Activated T-cell treated with anti-CD3 and anti-CD28 coated beads for 1 hour (primary cell): ENCODE measurements around the gene GOLGA8B.
"Not testable (repeated sequence)": the region's sequence is repeated elsewhere in the genome, so short reads cannot be mapped to it uniquely, and the experiment has no call there.

ENCODE experiments used
- DNase-seq: peaks from one replicate; pipeline ENCODE4 v3.0.0-alpha.2; 2020; ENCODE audit warnings: low read depth

Gene GOLGA8B

DNA sequence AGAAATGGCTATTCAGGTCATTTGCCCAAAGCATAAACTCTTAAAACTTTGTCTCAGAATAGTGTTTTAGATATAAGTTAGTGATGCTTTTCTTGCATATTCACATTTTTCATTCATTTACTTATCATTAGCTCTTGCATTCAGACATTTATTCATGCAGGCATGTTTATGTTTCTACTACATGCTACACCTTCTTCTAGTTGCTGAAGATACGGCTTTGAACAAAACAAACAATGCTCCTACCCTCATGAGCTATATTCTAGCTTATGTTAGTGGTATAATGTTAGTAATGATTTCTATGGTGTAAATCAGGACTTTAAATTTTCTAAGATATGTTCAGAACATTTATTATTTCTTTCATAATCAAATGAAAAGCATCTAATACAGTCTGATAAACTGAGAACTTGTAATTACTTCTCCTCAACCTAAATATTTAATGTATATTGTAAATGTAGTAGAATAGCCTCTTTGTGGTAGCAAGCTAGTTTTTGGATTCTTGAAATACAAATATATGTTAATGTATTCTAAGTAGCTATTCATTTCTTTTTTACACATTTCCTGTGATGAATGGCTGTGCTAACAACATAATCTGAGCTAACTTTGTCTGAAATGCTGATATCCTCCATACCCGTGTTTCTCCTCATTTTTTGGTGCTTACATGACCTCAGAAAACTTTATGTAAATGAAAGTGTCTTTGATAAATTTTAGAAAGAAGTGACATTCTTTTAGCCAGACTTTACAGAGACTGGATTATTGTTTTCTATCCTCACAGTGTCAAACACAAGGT, 15.5 kb upstream of the GOLGA8B start:
- DNase-seq = no peak

GRCh38 chr15:34597316-34597715, 13.9 kb upstream of the GOLGA8B start:
- DNase-seq = no peak

DNA sequence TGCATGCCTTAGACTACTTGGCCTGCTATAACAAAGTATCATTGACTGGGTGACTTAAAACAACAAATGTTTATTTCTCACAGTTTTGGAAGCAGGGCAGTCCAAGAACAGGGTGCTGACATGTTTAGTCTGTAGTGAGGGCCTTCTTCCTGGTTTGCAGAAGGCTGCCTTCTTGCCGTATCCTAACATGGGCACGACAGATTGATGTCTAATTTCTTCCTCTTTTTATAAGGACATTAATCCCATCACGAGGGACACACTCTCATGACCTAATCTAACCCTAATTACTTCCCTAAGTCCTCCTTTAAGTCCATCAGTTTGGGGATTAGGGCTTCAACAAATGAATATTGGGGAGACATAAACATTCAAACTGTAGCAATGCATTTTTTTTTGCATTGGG, 10.9 kb upstream of the GOLGA8B start:
- no peak for DNase-seq

DNA sequence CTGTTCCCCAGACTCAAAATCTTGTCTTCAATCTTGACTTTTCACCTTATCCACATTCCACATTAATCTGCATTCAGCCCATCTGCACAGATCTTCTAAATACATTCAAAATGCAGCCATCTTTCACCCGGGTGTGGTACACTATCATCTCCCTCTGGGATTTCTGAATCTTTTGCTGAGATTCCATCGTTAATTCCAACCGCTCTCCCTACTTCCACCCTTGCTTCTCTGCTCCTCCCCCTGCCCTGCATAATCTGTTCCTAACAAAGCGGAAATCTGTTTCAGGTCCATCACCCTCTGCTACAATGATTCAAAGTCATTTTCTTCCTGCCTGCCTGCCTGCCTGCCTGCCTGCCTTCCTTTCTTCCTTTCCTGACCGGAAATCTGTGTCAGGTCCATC, 7.9 kb upstream of the GOLGA8B start:
- DNase-seq = no peak

DNA sequence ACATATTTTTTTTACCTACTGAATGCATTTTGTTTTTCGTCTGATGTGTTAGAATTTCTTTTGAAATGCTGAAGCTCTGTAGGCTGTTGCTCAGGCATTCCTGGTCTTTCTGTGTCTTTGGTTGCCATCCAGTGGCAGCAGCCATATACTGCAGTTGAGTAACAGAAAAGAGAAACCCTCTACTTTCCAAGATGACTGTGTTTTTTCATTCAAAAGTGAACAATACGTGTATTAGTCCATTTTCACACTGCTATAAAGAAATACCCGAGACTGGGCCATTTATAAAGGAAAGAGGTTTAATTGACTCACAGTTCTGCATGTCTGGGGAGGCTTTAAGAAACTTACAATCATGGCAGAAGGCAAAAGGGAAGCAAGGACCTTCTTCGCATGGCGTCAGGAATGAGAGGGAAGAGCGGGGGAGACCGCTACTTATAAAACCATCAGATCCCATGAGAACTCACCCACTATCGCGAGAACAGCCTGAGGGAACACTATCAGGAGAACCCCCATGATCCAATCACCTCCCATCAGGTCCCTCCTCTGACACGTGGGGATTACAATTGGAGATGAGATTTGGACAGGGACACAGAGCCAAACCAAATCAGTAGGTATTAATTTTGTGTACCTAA, 4.7 kb upstream of the GOLGA8B start:
- DNase-seq = peak; percentile 30

DNA sequence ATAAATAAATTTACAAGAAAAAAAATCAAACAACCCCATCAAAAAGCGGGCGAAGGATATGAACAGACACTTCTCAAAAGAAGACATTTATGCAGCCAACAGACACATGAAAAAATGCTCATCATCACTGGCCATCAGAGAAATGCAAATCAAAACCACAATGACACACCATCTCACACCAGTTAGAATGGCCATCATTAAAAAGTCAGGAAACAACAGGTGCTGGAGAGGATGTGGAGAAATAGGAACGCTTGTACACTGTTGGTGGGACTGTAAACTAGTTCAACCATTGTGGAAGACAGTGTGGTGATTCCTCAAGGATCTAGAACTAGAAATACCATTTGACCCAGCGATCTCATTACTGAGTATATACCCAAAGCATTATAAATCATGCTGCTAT, 2.5 kb upstream of the GOLGA8B start:
- DNase-seq = not testable (repeated sequence)

DNA sequence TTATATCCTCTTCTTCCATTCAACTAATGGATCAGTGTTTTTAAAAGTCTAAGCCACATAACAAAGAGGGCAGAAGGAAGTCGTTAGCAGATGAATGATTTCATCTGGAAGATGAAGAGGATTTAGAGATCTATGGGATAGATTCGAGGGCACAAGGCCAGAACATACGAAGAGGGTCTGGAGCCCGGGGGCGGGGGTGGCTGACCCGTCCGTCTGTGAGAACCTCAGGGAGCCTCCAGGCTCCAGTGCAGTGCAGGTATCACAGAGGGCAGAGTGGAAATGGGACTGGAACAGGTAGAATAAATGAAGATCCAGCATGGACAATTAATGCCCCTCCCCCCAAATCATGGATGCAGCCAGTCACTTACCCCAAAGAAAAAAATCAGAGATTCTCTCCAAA, 1.5 kb upstream of the GOLGA8B start:
- DNase-seq = no peak

DNA sequence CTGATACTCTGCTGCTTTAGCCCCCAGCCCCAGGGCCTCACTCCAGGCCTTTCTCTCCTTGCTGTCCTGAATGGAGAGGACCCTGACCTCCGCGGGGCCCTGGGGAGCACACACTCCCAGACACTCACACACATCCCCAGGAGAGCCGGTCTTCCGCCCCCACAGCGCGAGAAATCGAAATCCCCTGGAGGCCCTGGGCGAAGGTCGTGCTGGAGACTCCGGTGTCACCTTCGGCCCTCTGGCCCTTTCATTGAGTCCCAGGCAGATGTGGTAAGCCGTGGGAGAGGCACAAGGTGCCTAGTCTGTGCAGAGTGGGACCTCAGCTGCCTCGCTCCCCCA, 848 bp upstream of the GOLGA8B start:
- DNase-seq = no peak

GRCh38 chr15:34582461-34583371, 735 bp downstream of the GOLGA8B start:
- DNase-seq = peak; percentile 12

DNA sequence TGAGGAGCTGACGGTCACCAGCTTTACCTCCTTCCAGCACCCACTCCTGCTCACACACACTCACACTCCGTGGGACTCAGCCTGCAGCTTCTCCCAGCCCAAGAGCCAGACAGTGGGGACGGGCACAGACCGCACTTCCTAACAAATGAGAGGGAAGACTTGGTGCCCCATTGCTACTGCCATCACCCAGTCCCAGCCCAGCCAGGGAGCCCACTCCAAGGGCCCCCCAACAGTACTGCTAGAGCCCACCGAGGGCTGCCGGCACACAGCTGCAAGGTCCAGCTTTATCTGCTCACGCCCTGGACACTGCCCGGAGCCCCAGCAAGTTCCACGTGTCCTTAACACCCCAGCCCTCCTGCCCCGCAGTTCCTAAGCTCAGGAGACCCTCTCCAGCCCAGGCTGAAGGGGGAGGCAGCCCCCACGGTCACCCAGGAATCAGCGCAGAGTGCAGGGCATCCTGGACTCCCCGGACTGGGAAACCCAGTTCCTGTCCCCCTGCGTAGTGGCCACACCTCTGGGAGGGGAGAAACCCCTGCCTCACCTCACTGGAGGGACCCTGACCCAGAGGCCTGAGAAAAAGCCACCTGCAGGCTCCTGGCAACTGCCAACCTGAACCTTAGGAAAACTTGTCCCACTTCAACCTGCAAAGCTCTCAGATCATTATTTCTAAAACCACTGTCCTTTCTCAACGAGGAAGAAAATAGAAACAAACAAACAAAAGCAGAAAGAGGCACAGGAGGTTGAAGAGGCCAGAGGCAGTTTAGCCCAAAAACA, 1.6 kb downstream of the GOLGA8B start:
- DNase-seq = not testable (repeated sequence)

- no peak for DNase-seq
Measured at GRCh38 chr15:34581043-34581365, 2.4 kb downstream of the GOLGA8B start.

- DNase-seq = not testable (repeated sequence)
Measured at GRCh38 chr15:34580251-34581042, 3.0 kb downstream of the GOLGA8B start.

DNA sequence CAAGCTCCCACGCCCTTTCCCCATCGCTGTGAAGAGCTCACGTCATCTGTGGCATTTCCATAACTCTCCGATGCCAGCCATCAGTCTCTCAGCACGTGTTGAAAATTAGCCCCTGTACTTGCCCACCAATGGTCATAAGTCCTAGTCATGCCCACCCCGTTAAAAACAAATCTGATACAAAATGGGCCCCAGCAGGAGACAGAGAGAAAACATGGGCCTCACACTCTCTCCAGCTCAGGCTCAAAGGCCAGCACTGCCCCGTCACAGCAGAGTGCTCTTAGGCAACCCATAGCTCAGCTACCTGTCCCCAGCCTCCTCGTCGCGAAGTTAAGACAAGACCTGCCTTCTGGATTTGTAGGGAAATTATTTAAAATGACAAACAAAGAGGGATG, 5.2 kb downstream of the GOLGA8B start:
- no peak for DNase-seq

- DNase-seq = not testable (repeated sequence)
Measured at GRCh38 chr15:34577658-34578282, 5.7 kb downstream of the GOLGA8B start.

DNA sequence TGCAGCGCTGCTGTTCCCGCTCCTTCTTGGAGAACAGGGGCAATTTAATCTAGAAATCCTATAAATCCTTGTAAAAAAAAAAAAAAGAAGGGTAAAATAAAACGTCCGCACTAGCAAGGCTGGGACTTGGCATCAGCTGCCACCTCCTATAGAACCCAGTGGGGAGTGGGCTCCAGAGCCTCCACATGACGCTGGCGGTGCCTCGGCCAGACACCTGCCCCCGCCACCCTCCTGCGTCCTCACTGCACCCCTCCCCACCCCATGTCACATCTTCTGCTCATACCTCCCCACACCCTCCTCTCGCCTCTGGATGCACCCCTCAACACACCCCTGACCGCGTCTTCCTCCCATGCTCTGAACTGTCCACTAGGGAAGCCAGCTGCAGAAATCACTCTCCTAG, 8.4 kb downstream of the GOLGA8B start:
- not testable (repeated sequence) for DNase-seq

GRCh38 chr15:34572921-34573320, 10.5 kb downstream of the GOLGA8B start:
- DNase-seq = not testable (repeated sequence)

- DNase-seq = not testable (repeated sequence)
Measured at GRCh38 chr15:34572019-34572641, 11.3 kb downstream of the GOLGA8B start.

DNA sequence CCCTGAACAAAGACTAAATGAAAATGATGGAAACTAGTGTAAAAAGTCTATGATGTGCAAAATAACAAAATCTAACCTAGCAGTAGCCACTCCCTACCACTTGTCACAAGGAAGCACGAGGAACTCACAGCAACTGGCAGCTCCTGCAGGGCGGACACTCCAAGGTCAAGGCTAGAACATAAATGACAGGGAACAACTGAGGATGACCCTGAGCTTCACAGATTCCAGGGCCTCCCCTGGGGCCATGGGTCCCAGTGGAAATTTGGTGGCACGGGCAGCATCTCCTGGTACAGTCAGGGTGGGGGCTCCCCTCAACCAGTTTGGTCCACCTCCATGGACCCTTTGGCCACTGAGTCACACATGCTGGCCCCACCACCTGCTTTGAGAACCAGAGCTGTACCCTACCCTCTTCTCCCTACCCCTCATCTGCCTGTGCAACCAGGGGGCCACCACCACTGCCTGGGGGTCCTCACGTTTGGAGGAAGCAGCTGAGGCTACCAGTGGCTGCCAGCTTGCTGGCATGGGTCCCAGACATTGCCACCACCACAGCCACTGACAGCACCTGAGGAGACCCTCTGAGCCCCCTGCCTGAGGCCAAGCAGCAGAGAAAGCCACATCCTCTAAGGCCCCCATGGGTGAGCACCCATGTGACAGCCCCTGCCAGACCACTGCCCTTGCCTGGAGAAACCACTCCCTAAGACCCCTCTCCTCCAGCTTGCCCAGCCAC, 13.6 kb downstream of the GOLGA8B start:
- not testable (repeated sequence) for DNase-seq

- DNase-seq = not testable (repeated sequence)
Measured at GRCh38 chr15:34567174-34567573, 16.3 kb downstream of the GOLGA8B start.

DNA sequence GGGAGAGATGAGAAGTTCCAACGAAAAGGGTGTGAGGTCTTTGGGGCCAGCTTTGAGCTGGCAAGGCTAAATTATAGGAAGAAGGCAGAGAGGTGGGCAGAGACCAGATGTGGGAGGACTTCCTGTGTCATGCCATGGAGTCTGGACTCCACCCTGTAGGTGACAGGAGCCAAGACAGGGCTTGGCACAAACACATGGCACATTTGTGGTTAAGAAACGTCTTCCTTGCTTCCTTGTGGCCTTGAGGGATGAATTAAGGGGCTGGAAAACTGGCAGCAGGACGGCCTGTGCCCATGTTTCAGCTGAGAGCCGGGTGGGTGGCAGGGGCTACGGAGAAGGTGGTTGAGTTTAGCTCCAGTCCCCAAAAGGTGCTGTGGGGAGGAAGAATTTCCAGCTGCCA, 18.7 kb downstream of the GOLGA8B start:
- DNase-seq = not testable (repeated sequence)
